B cell (primary cell): ENCODE results near the gene MTMR4. TPM values are rescaled to one million over a fixed set of nuclear protein-coding genes. Genes with fewer than 3 reads are reported as not detected.

Source experiments
- ATAC-seq: fragments of 200-7000 bp; cut with Tn5 transposase; one replicate; pipeline ENCODE4 v1.10.0; 2021; ENCODE audit warnings: low read depth, mild to moderate bottlenecking, moderate number of reproducible peaks, moderate library complexity
- CTCF ChIA-PET: fragments of 350-600 bp; sonication (Branson Sonifier 250); formaldehyde crosslinking; loops from one replicate; lab custom pipeline; 2021; ENCODE audit warnings: antibody characterized with exemption, inconsistent platforms; lab: Charles Lee
- POLR2A ChIA-PET: fragments of 350-600 bp; sonication (Branson Sonifier 250); formaldehyde crosslinking; loops from one replicate; lab custom pipeline; 2021; ENCODE audit warnings: antibody characterized with exemption; lab: Charles Lee
- DNase-seq: peaks from one replicate; pipeline ENCODE4 v3.0.0; 2013
- H2AFZ ChIP-seq: 2 replicates; pipeline ENCODE4 v1.6.1; 2012; ENCODE audit warnings: mild to moderate bottlenecking, low read depth, low read length; ENCODE audit not compliant: insufficient read depth, poor library complexity, severe bottlenecking
- H3K27ac ChIP-seq, 2 donors: 1 replicate in 1 of 2; 2 replicates in 1 of 2; pipeline ENCODE4 v1.5.1; 2012 to 2013; ENCODE audit warnings: low read length in 2 of 2, mild to moderate bottlenecking in 2 of 2, moderate library complexity in 1 of 2
- H3K27me3 ChIP-seq, 4 experiments: fragments of 200-600 bp in 1 of 4; sonication (generic) in 1 of 4; replicated peaks in 1 of 4; 1 replicate in 2 of 4; 2 replicates in 2 of 4; pipeline versions ENCODE4 v1.6.1 to v1.7.0; 2013 to 2016; ENCODE audit warnings: low read length in 3 of 4, mild to moderate bottlenecking in 2 of 4, mixed read lengths in 1 of 4, moderate library complexity in 1 of 4; ENCODE audit not compliant: insufficient read depth in 4 of 4, control insufficient read depth in 3 of 4; ENCODE audit errors: control extremely low read depth in 1 of 4
- H3K36me3 ChIP-seq, 2 experiments: replicated peaks in 1 of 2; 1 replicate in 1 of 2; 2 replicates in 1 of 2; pipeline versions ENCODE4 v1.6.1 to v1.7.1; 2013; ENCODE audit warnings: low read length in 1 of 2; ENCODE audit not compliant: insufficient read depth in 2 of 2, control insufficient read depth in 1 of 2; ENCODE audit errors: control extremely low read depth in 1 of 2, extremely low read depth in 1 of 2
- H3K4me1 ChIP-seq, 2 donors: fragments of 200-600 bp in 1 of 2; sonication (generic) in 1 of 2; 1 replicate in 1 of 2; 2 replicates in 1 of 2; pipeline versions ENCODE4 v1.5.1 to v1.6.1; 2013 to 2017; ENCODE audit warnings: low read length in 2 of 2; ENCODE audit not compliant: control insufficient read depth in 2 of 2, insufficient read depth in 2 of 2
- H3K4me2 ChIP-seq: replicated peaks from 2 replicates; pipeline ENCODE3; 2012; ENCODE audit warnings: mild to moderate bottlenecking, low read depth, low read length; ENCODE audit not compliant: poor library complexity, severe bottlenecking
- H3K4me3 ChIP-seq, 5 experiments: fragments of 200-600 bp in 1 of 5; sonication (generic) in 1 of 5; 1 replicate in 3 of 5; 2 replicates in 2 of 5; pipeline versions ENCODE4 v1.5.1 to v1.7.0; 2011 to 2016; ENCODE audit warnings: low read length in 4 of 5, mild to moderate bottlenecking in 4 of 5, low read depth in 2 of 5, control low read depth in 1 of 5, moderate library complexity in 1 of 5; ENCODE audit not compliant: insufficient read depth in 1 of 5; ENCODE audit errors: control extremely low read depth in 1 of 5, extremely low read depth in 1 of 5
- H3K79me2 ChIP-seq: fragments of 200-600 bp; sonication (generic); one replicate; pipeline ENCODE4 v1.6.0; 2016; ENCODE audit warnings: low read length; ENCODE audit not compliant: control insufficient read depth, insufficient read depth
- H3K9ac ChIP-seq: fragments of 200-600 bp; sonication (generic); 2 replicates; pipeline ENCODE4 v1.6.1; 2017; ENCODE audit warnings: mild to moderate bottlenecking, low read length, moderate library complexity
- H3K9me3 ChIP-seq, 3 donors: one replicate each; pipeline versions ENCODE4 v1.6.1 to v1.7.1; 2013; ENCODE audit warnings: low read length in 2 of 3; ENCODE audit not compliant: control insufficient read depth in 2 of 3, insufficient read depth in 1 of 3; ENCODE audit errors: control extremely low read depth in 1 of 3
- H4K20me1 ChIP-seq: 2 replicates; pipeline ENCODE4 v1.6.0; 2012; ENCODE audit warnings: mild to moderate bottlenecking, low read length; ENCODE audit not compliant: insufficient read depth, control insufficient read depth, poor library complexity, severe bottlenecking
- H3K27ac Mint-ChIP-seq: one replicate; pipeline ENCODE4 v1.8.0; 2021; ENCODE audit warnings: mixed read lengths
- H3K27me3 Mint-ChIP-seq: one replicate; pipeline ENCODE4 v1.8.0; 2021; ENCODE audit warnings: mixed read lengths
- H3K4me1 Mint-ChIP-seq: one replicate; pipeline ENCODE4 v1.8.0; 2021; ENCODE audit warnings: mixed read lengths
- H3K4me3 Mint-ChIP-seq: one replicate; pipeline ENCODE4 v1.8.0; 2021; ENCODE audit warnings: mixed read lengths
- H3K9me3 Mint-ChIP-seq: one replicate; pipeline ENCODE4 v1.8.0; 2022; ENCODE audit warnings: mixed read lengths; ENCODE audit not compliant: insufficient read depth
- EZH2 ChIP-seq: IDR thresholded peaks from 2 replicates; pipeline ENCODE4 v1.6.1; 2012; ENCODE audit warnings: borderline replicate concordance, low read depth, mild to moderate bottlenecking, moderate library complexity, low read length; ENCODE audit not compliant: insufficient read depth, poor library complexity, severe bottlenecking
- WGBS: methylation state at CpG from one replicate; pipeline ENCODE4 v1.1.5; 2013; ENCODE audit warnings: missing lambda C conversion rate; ENCODE audit not compliant: insufficient coverage; 5-methylcytosine and 5-hydroxymethylcytosine counted together
- intact Hi-C: fragments of 100-400 bp; cut with micrococcal nuclease; formaldehyde crosslinking; loops from one replicate; pipeline ENCODE4 v1.10.0; 2022
- polyA plus RNA-seq: library from polyadenylated mRNA; depleted of rRNA; stranded (reverse); fragments of >200 nt; gene quantifications from 2 replicates; pipeline ENCODE4 v1.2.3, GENCODE V29; 2012
- total RNA-seq, 2 donors: library from RNA; stranded (reverse); fragments of 120-200 nt in 1 of 2; gene quantifications; 1 replicate in 1 of 2; 2 replicates in 1 of 2; pipeline versions ENCODE4 v1.2.3 to v1.2.4, GENCODE V29; 2013 to 2022
- TF ChIP-seq, protein P1 (sequence below): fragments of 200-600 bp; IDR thresholded peaks from one replicate; pipeline ENCODE4 v1.8.0; 2022; ENCODE audit warnings: antibody characterized with exemption, mild to moderate bottlenecking

MTMR4 gene
- total and polyA plus RNA-seq, 2 donors (not counting 1 experiment from before 2014, with no cell fraction given), result 35.2 to 84.7 TPM

DNA sequence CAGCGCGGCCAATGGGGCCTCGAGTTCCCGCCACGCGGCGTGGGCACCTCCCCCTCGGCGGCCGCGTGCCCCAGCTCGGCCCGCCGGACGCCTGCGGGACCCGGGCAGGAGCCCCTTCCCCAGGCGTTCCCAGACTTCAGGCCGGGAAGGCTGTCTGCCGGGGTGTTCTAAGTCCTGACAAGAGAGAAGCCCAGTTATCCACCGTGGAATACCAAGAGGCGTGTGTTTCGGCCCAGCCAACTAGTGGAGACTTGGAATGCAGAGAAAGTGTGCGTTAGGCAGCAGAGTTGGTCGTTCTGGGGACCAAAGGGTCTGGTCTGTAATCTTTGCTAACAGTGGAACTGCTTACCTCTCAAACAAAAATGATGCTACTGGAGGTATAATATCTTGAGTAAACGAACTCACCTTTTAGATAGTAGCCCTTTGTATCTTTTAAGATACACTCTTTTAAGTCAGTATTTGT lies 26.0 kb downstream of the MTMR4 start:
- no peak for ATAC-seq
- Histone ChIP-seq H3K27ac (peak overlapping the region in 1 of 2 donors; percentile 79), H3K27me3 (no peaks in the 10 kb centered on the region), H3K4me2 (peak overlapping the region; percentile 88), H3K4me1 (peaks cover 6 to 11% of the 10 kb centered on the region in 2 donors), H2AFZ (peak overlapping the region; percentile 93), H3K36me3 (peaks cover 4 to 32% of the 10 kb centered on the region in 2 experiments), H3K9me3 (no peaks in the 10 kb centered on the region), H4K20me1 (no peaks in the 10 kb centered on the region), H3K4me3 (no peak overlapping the region), H3K79me2 (no peaks in the 10 kb centered on the region), H3K9ac (no peak overlapping the region)
- DNase-seq, result no peak
- 92% methylated on average over 22 of the region's 26 CpGs for WGBS
- ChIA-PET CTCF (interaction anchor here (0.7 to 4.6 kb wide), 19 partner anchors 8 to 241 kb away, joined by 3 to 51 read pairs (median 7); partner anchors contain the start of genes MTMR4, RNF43 and SUPT4H1), POLR2A (interaction anchor here (0.8 to 1.4 kb wide), 8 partner anchors 16 to 1131 kb away, joined by 3 to 11 read pairs (median 4); partner anchors contain the start of genes CLTC and TSPOAP1)
- TF ChIP-seq, protein P1, sequence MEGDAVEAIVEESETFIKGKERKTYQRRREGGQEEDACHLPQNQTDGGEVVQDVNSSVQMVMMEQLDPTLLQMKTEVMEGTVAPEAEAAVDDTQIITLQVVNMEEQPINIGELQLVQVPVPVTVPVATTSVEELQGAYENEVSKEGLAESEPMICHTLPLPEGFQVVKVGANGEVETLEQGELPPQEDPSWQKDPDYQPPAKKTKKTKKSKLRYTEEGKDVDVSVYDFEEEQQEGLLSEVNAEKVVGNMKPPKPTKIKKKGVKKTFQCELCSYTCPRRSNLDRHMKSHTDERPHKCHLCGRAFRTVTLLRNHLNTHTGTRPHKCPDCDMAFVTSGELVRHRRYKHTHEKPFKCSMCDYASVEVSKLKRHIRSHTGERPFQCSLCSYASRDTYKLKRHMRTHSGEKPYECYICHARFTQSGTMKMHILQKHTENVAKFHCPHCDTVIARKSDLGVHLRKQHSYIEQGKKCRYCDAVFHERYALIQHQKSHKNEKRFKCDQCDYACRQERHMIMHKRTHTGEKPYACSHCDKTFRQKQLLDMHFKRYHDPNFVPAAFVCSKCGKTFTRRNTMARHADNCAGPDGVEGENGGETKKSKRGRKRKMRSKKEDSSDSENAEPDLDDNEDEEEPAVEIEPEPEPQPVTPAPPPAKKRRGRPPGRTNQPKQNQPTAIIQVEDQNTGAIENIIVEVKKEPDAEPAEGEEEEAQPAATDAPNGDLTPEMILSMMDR, result no peak
- no peak for TF ChIP-seq EZH2
- Mint-ChIP-seq H3K27me3 (no peaks in the 10 kb centered on the region), H3K27ac (peak overlapping the region; percentile 80), H3K4me1 (peaks cover 11% of the 10 kb centered on the region), H3K4me3 (peak overlapping the region; percentile 72), H3K9me3 (no peaks in the 10 kb centered on the region)
- intact Hi-C loops, result no loop called here
